ENCODE data around the gene POMP.
"Not testable (repeated sequence)": the region's sequence is repeated elsewhere in the genome, so short reads cannot be mapped to it uniquely, and the experiment has no call there.

POMP gene

GRCh38 chr13:28638756-28639155 is 20.2 kb upstream of the POMP start:
- FAIRE-seq, result no peak

- no peak for FAIRE-seq
Observed at GRCh38 chr13:28640861-28641599, 17.9 kb upstream of the POMP start.

- FAIRE-seq, result no peak
Observed at GRCh38 chr13:28641600-28641926, 17.4 kb upstream of the POMP start.

GRCh38 chr13:28650284-28650683 is 8.6 kb upstream of the POMP start:
- FAIRE-seq, result no peak

GRCh38 chr13:28651810-28652401 is 7.0 kb upstream of the POMP start:
- FAIRE-seq, result no peak

- FAIRE-seq, result no peak
Observed at GRCh38 chr13:28653111-28653510, 5.8 kb upstream of the POMP start.

GRCh38 chr13:28654276-28654675 is 4.7 kb upstream of the POMP start:
- FAIRE-seq, result no peak

- no peak for FAIRE-seq
Observed at GRCh38 chr13:28655561-28655960, 3.4 kb upstream of the POMP start.

- FAIRE-seq, result no peak
Observed at GRCh38 chr13:28657784-28658538, 969 bp upstream of the POMP start.

GRCh38 chr13:28658539-28658795 is 463 bp upstream of the POMP start:
- FAIRE-seq, result no peak

GRCh38 chr13:28659621-28659970 is 666 bp downstream of the POMP start:
- FAIRE-seq, result no peak

- no peak for FAIRE-seq
Observed at GRCh38 chr13:28666897-28667488, 8.1 kb downstream of the POMP start.

GRCh38 chr13:28671126-28671792 is 12.3 kb downstream of the POMP start:
- no peak for FAIRE-seq

GRCh38 chr13:28678809-28679208 is 19.9 kb downstream of the POMP start:
- FAIRE-seq, result peak; percentile 86

GRCh38 chr13:28679628-28680027 is 20.7 kb downstream of the POMP start:
- FAIRE-seq, result peak; percentile 93

- no peak for FAIRE-seq
Observed at GRCh38 chr13:28680541-28680940, 21.6 kb downstream of the POMP start.

GRCh38 chr13:28683169-28683568 is 24.2 kb downstream of the POMP start:
- FAIRE-seq, result not testable (repeated sequence)

GRCh38 chr13:28684257-28684656 is 25.3 kb downstream of the POMP start:
- FAIRE-seq, result no peak

GRCh38 chr13:28685114-28685513 is 26.2 kb downstream of the POMP start:
- no peak for FAIRE-seq

- no peak for FAIRE-seq
Observed at GRCh38 chr13:28685892-28686291, 27.0 kb downstream of the POMP start.

GRCh38 chr13:28693605-28694491 is 34.9 kb downstream of the POMP start:
- not testable (repeated sequence) for FAIRE-seq

- FAIRE-seq, result no peak
Observed at GRCh38 chr13:28697441-28697840, 38.5 kb downstream of the POMP start.

GRCh38 chr13:28699246-28699645 is 40.3 kb downstream of the POMP start:
- no peak for FAIRE-seq

All from A204.1 (cell line).